MM.1S (cell line): ENCODE results near the gene KIF24.

Experiments
- DNase-seq: peaks from one replicate; pipeline ENCODE4 v3.0.0-alpha.2; 2015
- H2AFZ ChIP-seq: fragments of 300-600 bp; sonication (generic); 2 replicates; pipeline ENCODE4 v1.6.0; 2016; ENCODE audit warnings: antibody characterized with exemption, low read length
- H3F3A ChIP-seq: fragments of 300-600 bp; sonication (generic); 2 replicates; pipeline ENCODE4 v1.6.1; 2016; ENCODE audit warnings: mild to moderate bottlenecking, antibody characterized with exemption, low read length, moderate library complexity, mixed read lengths; ENCODE audit not compliant: insufficient read depth
- H3K27ac ChIP-seq: fragments of 300-600 bp; sonication (generic); 2 replicates; pipeline ENCODE4 v1.5.1; 2016; ENCODE audit warnings: mild to moderate bottlenecking, low read length
- H3K27me3 ChIP-seq: fragments of 300-600 bp; sonication (generic); replicated peaks from 2 replicates; pipeline ENCODE4 v1.6.0; 2016; ENCODE audit warnings: low read length; ENCODE audit not compliant: insufficient read depth
- H3K36me3 ChIP-seq: fragments of 300-600 bp; sonication (generic); replicated peaks from 2 replicates; pipeline ENCODE4 v1.6.1; 2016; ENCODE audit warnings: mild to moderate bottlenecking, low read length, mixed read lengths; ENCODE audit not compliant: insufficient read depth
- H3K4me1 ChIP-seq: fragments of 300-600 bp; sonication (generic); 2 replicates; pipeline ENCODE4 v1.6.1; 2016; ENCODE audit warnings: low read length, mixed read lengths
- H3K4me2 ChIP-seq: fragments of 300-600 bp; sonication (generic); 2 replicates; pipeline ENCODE4 v1.6.0; 2016; ENCODE audit warnings: low read depth, low read length
- H3K4me3 ChIP-seq: fragments of 300-600 bp; sonication (generic); 2 replicates; pipeline ENCODE4 v1.5.1; 2016; ENCODE audit warnings: low read length, mixed read lengths
- H3K79me2 ChIP-seq: fragments of 300-600 bp; sonication (generic); 2 replicates; pipeline ENCODE4 v1.6.1; 2016; ENCODE audit warnings: mixed run types, low read length, mixed read lengths
- H3K9ac ChIP-seq: fragments of 300-600 bp; sonication (generic); 2 replicates; pipeline ENCODE4 v1.6.1; 2016; ENCODE audit warnings: low read length, mixed read lengths
- H3K9me2 ChIP-seq: fragments of 300-600 bp; sonication (generic); replicated peaks from 2 replicates; pipeline ENCODE4 v1.6.1; 2016; ENCODE audit warnings: mild to moderate bottlenecking, low read length, mixed read lengths; ENCODE audit not compliant: insufficient read depth
- H3K9me3 ChIP-seq: fragments of 300-600 bp; sonication (generic); replicated peaks from 2 replicates; pipeline ENCODE4 v1.6.1; 2016; ENCODE audit warnings: mild to moderate bottlenecking, low read length, mixed read lengths; ENCODE audit not compliant: insufficient read depth
- H4K20me1 ChIP-seq: fragments of 300-600 bp; sonication (generic); 2 replicates; pipeline ENCODE4 v1.6.1; 2016; ENCODE audit warnings: mild to moderate bottlenecking, low read length, moderate library complexity, mixed read lengths; ENCODE audit not compliant: insufficient read depth
- CTCF ChIP-seq: fragments of 300-600 bp; sonication (generic); IDR thresholded peaks from 2 replicates; pipeline ENCODE4 v1.5.1; 2016; ENCODE audit warnings: antibody characterized with exemption, low read length, mixed read lengths
- EZH2 ChIP-seq: fragments of 300-600 bp; sonication (generic); optimal IDR thresholded peaks from 2 replicates; pipeline ENCODE3; 2017; ENCODE audit warnings: low read depth, mild to moderate bottlenecking, antibody characterized with exemption, low read length, mixed read lengths
- EZH2phosphoT487 ChIP-seq: fragments of 300-600 bp; sonication (generic); IDR thresholded peaks from 2 replicates; pipeline ENCODE4 v1.6.1; 2018; ENCODE audit warnings: antibody characterized with exemption, low read length

The KIF24 gene

GRCh38 chr9:34331196-34331595 lies 2.1 kb upstream of the KIF24 start:
- Histone ChIP-seq H3K79me2 (peaks cover 78% of the 10 kb centered on the region), H2AFZ (no peak overlapping the region), H3K9me3 (no peaks in the 10 kb centered on the region), H3K4me1 (no peaks in the 10 kb centered on the region), H3K36me3 (no peaks in the 10 kb centered on the region), H3K4me2 (no peak overlapping the region), H3K27ac (no peak overlapping the region), H3K9me2 (no peaks in the 10 kb centered on the region), H3K4me3 (no peak overlapping the region), H3K27me3 (no peaks in the 10 kb centered on the region), H3K9ac (no peak overlapping the region), H4K20me1 (no peaks in the 10 kb centered on the region), H3F3A (peaks cover 8% of the 10 kb centered on the region)
- TF ChIP-seq CTCF (no peak), EZH2phosphoT487 (no peak), EZH2 (no peak)
- no peak for DNase-seq

- Histone ChIP-seq H3K27ac (peak overlapping the region; percentile 76), H4K20me1 (no peaks in the 10 kb centered on the region), H3K9me3 (no peaks in the 10 kb centered on the region), H3K27me3 (no peaks in the 10 kb centered on the region), H3K4me3 (peak overlapping the region; percentile 95), H3K4me2 (peak overlapping the region; percentile 97), H3F3A (peaks cover 12% of the 10 kb centered on the region), H3K36me3 (no peaks in the 10 kb centered on the region), H3K9me2 (no peaks in the 10 kb centered on the region), H3K4me1 (peaks cover 6% of the 10 kb centered on the region; the same call in 1 of the 2 replicates), H2AFZ (peak overlapping the region; percentile 95), H3K79me2 (peaks cover 82% of the 10 kb centered on the region), H3K9ac (peak overlapping the region; percentile 89)
- TF ChIP-seq CTCF (no peak), EZH2phosphoT487 (no peak), EZH2 (no peak)
- DNase-seq = no peak
These were observed 525 bp downstream of the KIF24 start for GRCh38 chr9:34328500-34328986.

GRCh38 chr9:34326690-34327089 lies 2.4 kb downstream of the KIF24 start:
- Histone ChIP-seq H3K27me3 (no peaks in the 10 kb centered on the region), H3K9me2 (no peaks in the 10 kb centered on the region), H3K9ac (no peak overlapping the region), H4K20me1 (no peaks in the 10 kb centered on the region), H3K9me3 (no peaks in the 10 kb centered on the region), H3K4me3 (no peak overlapping the region), H3F3A (peaks cover 12% of the 10 kb centered on the region), H3K27ac (no peak overlapping the region), H3K4me2 (no peak overlapping the region), H3K79me2 (peaks cover 82% of the 10 kb centered on the region), H3K36me3 (no peaks in the 10 kb centered on the region), H3K4me1 (peaks cover 7% of the 10 kb centered on the region; the same call in 1 of the 2 replicates), H2AFZ (no peak overlapping the region)
- TF ChIP-seq EZH2phosphoT487 (no peak), EZH2 (no peak), CTCF (no peak)
- no peak for DNase-seq
